T-helper 1 cell treated with Interleukin-12 subunit alpha and Interleukin-12 subunit beta and Interleukin-4 antibody, amounts not matched to agents 30 μg/mL and 1 μg/mL, for 36 hours (primary cell): Measurements from ENCODE around the gene U2SURP.
"Not testable (repeated sequence)": the region's sequence is repeated elsewhere in the genome, so short reads cannot be mapped to it uniquely, and the experiment has no call there.

Experiments used
- H3K27ac Mint-ChIP-seq: one replicate; pipeline ENCODE4 v1.8.0; 2021; ENCODE audit warnings: mild to moderate bottlenecking, mixed read lengths
- H3K27me3 Mint-ChIP-seq: one replicate; pipeline ENCODE4 v1.8.0; 2021; ENCODE audit warnings: low read depth, mixed read lengths
- H3K36me3 Mint-ChIP-seq: one replicate; pipeline ENCODE4 v1.8.0; 2021; ENCODE audit warnings: low read depth, mixed read lengths
- H3K4me1 Mint-ChIP-seq: one replicate; pipeline ENCODE4 v1.8.0; 2021; ENCODE audit warnings: low read depth, mixed read lengths
- H3K4me3 Mint-ChIP-seq: one replicate; pipeline ENCODE4 v1.8.0; 2021; ENCODE audit warnings: mild to moderate bottlenecking, moderate library complexity, mixed read lengths
- H3K9me3 Mint-ChIP-seq: one replicate; pipeline ENCODE4 v1.8.0; 2021; ENCODE audit warnings: mixed read lengths

The U2SURP gene

DNA sequence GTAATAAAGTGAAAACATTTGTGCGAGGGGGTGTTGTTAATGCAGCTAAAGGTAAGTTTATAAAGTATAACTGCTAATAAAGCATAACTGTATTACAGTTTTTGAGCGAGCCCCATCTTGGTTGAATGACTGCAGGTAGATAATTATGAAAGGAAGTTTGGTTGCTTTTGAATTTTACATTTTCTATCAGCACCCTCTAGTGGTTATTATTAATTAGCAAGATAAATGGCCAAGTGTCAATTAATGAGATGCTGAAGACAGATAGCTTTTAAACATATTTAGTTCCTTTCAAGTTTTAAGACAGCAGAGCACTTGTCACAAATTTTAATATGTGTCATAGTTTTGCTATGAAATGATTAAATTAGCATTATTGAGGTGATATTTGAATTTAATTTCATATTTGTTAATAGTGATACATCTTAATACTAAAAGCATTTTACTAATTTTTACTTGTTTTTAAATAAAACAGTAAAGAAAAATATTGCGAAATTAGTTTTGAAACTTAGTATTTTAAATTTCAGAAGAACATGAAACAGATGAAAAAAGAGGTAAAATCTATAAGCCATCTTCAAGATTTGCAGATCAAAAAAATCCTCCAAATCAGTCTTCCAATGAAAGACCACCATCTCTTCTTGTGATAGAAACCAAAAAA is 15.1 kb downstream of the U2SURP start:
- H3K27ac Mint-ChIP-seq, result no peak overlapping the region
- peaks cover 33% of the 10 kb centered on the region for H3K36me3 Mint-ChIP-seq

DNA sequence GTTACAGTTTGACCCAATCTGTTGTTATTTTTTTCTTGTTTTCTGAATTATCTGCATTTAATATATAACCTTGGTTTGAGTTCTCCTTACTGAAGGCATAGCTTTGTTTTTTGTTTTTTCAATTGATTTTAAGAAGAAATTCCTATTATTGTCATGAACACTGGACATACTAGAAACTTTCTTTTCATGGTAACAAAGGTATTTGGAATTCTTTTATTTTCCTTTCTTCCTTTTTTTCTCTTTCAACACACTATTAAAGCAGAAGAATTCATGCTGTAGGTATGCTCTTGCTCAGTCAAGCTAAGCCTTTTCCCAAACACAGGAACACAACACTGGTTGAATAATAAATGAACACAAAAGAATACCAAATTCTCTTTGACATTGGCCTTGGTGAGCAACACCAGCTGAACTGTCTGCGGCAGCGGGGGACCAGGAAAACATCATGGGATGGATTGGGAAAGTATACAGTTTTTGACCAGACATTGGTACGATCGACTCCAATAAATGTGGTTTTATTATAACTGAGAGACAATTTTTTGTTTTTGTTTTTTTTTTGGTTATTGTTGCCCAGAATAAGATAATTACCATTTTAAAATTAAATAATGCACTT is 23.1 kb downstream of the U2SURP start:
- no peak overlapping the region for H3K27ac Mint-ChIP-seq
- H3K36me3 Mint-ChIP-seq, result peaks cover 44% of the 10 kb centered on the region
- no peaks in the 10 kb centered on the region for H3K9me3 Mint-ChIP-seq

More for the DNA sequence above, 15.1 kb downstream of the U2SURP start:
- no peak overlapping the region for H3K4me3 Mint-ChIP-seq
- peaks cover 23% of the 10 kb centered on the region for H3K4me1 Mint-ChIP-seq
- no peaks in the 10 kb centered on the region for H3K27me3 Mint-ChIP-seq
- no peaks in the 10 kb centered on the region for H3K9me3 Mint-ChIP-seq

DNA sequence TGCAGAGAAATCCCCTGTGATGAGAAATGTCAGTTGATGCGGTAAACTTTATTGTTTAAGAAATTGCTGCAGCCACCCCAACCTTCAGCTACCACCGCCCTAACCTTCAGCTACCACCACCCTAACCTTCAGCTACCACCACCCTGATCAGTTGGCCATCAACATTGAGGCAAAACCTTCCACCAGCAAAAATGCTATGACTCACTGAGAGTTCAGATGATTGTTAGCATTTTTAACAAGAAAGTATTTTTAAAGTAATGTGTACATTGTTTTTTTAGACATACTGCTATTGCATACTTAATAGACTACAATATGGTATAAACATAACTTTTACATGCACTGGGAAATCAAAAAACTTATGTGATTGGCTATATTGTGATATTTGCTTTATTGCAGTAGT is 30.0 kb downstream of the U2SURP start:
- no peaks in the 10 kb centered on the region for H3K9me3 Mint-ChIP-seq
- H3K4me3 Mint-ChIP-seq, result no peak overlapping the region
- no peaks in the 10 kb centered on the region for H3K27me3 Mint-ChIP-seq
- peaks cover 37% of the 10 kb centered on the region for H3K36me3 Mint-ChIP-seq
- peaks cover 8% of the 10 kb centered on the region for H3K4me1 Mint-ChIP-seq
- no peak overlapping the region for H3K27ac Mint-ChIP-seq

More for the DNA sequence above, 23.1 kb downstream of the U2SURP start:
- Mint-ChIP-seq H3K4me3 (no peak overlapping the region), H3K27me3 (no peaks in the 10 kb centered on the region), H3K4me1 (no peaks in the 10 kb centered on the region)

DNA sequence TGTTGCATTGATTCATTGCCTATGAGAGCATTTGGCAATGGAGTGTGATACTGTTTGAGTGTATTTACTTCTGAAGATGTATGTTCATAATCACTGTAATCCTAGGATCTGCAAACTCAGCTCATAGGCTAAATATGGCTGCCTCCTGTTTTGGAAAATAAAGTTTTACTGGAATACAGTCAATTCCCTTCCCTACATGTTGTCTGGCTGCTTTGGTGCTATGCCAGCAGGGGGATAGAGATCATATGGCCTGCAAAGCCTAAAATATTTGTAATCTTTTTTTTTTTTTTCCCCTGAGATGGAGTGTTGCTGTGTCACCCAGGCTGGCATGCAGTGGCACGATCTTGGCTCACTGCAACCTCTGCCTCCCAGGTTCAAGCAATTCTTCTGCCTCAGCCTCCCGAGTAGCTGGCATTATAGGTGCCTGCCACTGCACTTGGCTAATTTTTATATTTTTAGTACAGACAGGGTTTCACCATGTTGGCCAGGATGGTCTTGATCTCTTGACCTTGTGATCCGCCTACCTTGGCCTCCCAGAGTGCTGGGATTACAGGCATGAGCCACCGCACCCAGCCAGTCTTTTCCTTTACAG is 30.5 kb downstream of the U2SURP start:
- not testable (repeated sequence) for H3K4me3 Mint-ChIP-seq, H3K27me3 Mint-ChIP-seq, H3K9me3 Mint-ChIP-seq, H3K27ac Mint-ChIP-seq
- peaks cover 13% of the 10 kb centered on the region for H3K4me1 Mint-ChIP-seq
- H3K36me3 Mint-ChIP-seq, result peaks cover 42% of the 10 kb centered on the region

DNA sequence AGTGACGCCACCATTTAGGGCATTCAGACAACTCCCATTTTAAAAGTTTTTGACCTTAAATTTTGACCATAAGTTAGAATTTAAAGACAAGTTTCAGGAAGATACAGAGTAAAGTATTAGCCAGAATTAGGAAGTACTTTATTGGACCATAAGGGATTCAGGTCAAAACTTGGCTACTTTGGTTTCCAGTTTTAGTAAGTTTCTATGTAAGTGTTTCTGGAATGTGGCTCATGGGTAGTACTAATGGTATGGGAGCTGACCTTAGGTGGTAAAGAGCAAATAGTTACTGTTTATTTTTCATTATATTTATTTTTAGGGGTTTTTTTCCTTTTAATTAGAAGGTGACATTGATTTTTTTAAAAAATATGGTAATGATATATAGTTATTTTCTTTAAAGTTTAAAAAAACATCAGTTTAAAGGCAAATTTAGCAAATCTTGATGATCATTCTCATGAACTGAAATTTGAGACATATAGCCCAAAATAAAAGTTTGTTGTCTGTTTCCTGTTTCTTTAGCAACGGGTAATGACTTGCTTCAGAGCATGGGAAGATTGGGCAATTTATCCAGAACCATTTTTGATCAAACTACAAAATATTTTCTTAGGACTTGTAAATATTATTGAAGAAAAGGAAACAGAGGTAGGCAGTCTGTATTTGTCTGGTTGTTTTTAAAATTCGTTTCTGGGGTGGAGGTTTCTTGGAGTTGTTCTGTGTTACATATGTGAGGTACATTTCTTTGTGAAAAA is 34.3 kb downstream of the U2SURP start:
- Mint-ChIP-seq H3K9me3 (no peaks in the 10 kb centered on the region), H3K4me1 (peaks cover 13% of the 10 kb centered on the region), H3K36me3 (peaks cover 27% of the 10 kb centered on the region), H3K27ac (peak overlapping the region; percentile 34), H3K27me3 (no peaks in the 10 kb centered on the region), H3K4me3 (no peak overlapping the region)

DNA sequence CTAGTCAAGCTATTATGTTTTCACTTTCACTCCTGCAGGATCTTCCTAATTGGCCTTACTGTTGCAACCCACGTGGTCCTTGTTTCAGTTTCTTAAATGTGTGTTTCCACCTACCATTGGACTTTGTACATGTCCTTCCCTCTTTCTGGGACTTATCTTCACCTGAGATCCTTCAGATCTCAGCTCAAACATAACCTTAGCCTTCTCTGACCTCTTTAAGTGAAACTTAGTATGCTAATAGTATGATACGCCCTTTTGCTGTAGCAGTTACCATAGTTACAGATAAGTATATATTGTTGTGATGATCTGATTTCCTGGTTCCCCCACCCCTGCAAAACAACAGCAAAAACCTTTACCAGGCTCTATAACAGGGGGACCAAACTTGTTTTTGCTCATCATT is 35.2 kb downstream of the U2SURP start:
- H3K4me1 Mint-ChIP-seq, result peaks cover 13% of the 10 kb centered on the region
- H3K27me3 Mint-ChIP-seq, result no peaks in the 10 kb centered on the region

DNA sequence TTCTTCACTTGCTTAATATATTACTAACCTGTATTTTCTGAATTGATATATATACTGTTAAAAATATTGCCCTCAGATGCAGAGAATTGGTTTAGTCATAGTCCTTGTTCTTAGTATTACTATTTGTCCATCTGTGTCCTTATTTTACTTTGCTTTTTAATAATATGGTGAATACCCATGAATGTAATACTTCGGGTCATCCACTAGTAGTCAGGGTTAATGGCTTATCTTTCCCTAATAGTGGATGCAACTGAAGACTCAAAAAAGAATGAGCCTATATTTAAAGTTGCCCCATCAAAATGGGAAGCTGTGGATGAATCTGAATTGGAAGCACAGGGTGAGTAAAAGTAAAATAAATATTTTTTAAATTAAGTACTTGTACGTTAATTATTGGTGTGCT is 36.5 kb downstream of the U2SURP start:
- H3K4me1 Mint-ChIP-seq, result peaks cover 13% of the 10 kb centered on the region

More for the DNA sequence above, 35.2 kb downstream of the U2SURP start:
- no peak overlapping the region for H3K27ac Mint-ChIP-seq
- H3K4me3 Mint-ChIP-seq, result no peak overlapping the region
- H3K36me3 Mint-ChIP-seq, result peaks cover 24% of the 10 kb centered on the region
- no peaks in the 10 kb centered on the region for H3K9me3 Mint-ChIP-seq

DNA sequence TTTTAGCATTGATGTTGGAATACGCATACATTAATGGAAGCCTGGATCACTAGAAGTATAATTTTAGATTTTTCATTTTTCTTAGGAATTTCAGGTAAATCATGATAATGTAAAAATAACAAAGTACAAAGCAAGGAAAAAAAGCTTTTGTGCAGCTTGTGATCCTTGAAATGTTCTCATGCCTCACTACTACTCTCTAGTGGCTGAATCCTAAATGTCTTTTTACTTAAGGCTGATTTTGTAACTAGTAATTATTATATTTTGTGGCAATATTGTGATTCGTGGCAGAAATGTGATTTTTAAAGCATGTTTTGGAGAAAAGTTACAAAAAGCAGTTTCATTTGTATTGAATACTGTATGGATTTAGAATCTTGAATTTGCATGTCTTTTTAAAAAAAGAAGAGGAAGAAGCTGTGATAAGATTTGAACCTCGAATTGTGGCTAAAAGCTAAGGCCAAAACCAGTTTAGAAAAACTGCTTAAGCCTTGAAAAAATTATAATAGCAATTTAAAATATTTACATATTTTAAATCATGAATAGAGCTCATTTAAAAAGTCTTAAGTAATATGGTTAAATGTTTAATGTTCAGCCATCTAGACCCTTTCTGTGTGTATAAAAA is 39.0 kb downstream of the U2SURP start:
- no peaks in the 10 kb centered on the region for H3K27me3 Mint-ChIP-seq
- H3K9me3 Mint-ChIP-seq, result no peaks in the 10 kb centered on the region
- H3K27ac Mint-ChIP-seq, result no peak overlapping the region
- no peak overlapping the region for H3K4me3 Mint-ChIP-seq
- peaks cover 10% of the 10 kb centered on the region for H3K4me1 Mint-ChIP-seq
- peaks cover 22% of the 10 kb centered on the region for H3K36me3 Mint-ChIP-seq

More for the DNA sequence above, 36.5 kb downstream of the U2SURP start:
- no peaks in the 10 kb centered on the region for H3K9me3 Mint-ChIP-seq
- H3K27me3 Mint-ChIP-seq, result no peaks in the 10 kb centered on the region
- peaks cover 22% of the 10 kb centered on the region for H3K36me3 Mint-ChIP-seq
- H3K27ac Mint-ChIP-seq, result no peak overlapping the region
- H3K4me3 Mint-ChIP-seq, result no peak overlapping the region

DNA sequence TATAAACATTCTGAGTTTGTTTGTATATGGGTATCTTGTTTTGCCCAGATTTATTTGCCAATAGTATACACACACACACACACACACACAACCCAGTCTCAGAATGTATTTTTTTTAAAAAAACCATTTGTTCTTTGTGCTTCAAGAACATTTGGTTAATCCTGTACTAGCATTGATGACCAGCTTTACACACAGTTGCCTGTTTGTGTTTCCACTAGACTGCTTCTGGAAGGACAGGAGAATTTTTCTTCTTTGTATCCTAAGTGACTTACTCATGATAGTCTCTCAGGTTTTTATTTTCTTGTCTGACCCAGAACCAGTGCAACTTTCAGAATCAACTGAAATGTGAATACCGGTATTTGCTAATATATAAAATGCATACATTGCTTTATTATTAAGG is 40.5 kb downstream of the U2SURP start:
- no peak overlapping the region for H3K4me3 Mint-ChIP-seq
- H3K27me3 Mint-ChIP-seq, result no peaks in the 10 kb centered on the region
- H3K36me3 Mint-ChIP-seq, result peaks cover 17% of the 10 kb centered on the region
- no peaks in the 10 kb centered on the region for H3K9me3 Mint-ChIP-seq
- no peak overlapping the region for H3K27ac Mint-ChIP-seq
- no peaks in the 10 kb centered on the region for H3K4me1 Mint-ChIP-seq

DNA sequence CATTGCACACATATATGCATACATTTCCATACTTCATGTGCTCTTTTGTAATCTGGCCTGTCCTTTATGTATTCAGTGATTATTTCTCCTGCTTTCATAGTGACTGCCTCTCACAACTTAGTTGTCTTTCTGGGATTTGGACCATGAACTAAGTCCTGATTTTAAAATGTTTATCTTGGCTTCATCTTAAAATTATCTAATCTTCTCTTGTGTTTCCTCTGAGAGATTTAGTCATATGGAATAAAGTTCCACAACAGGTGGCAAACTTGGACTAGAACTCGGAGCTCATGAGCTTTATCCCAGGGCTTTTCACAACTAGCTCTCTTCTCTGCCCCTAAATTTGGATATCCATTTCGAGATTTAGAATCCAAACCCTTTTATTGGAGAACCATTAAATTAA is 44.3 kb downstream of the U2SURP start:
- no peaks in the 10 kb centered on the region for H3K9me3 Mint-ChIP-seq
- no peaks in the 10 kb centered on the region for H3K27me3 Mint-ChIP-seq
- H3K4me3 Mint-ChIP-seq, result no peak overlapping the region
- H3K27ac Mint-ChIP-seq, result no peak overlapping the region
- peaks cover 26% of the 10 kb centered on the region for H3K36me3 Mint-ChIP-seq
- H3K4me1 Mint-ChIP-seq, result no peaks in the 10 kb centered on the region

DNA sequence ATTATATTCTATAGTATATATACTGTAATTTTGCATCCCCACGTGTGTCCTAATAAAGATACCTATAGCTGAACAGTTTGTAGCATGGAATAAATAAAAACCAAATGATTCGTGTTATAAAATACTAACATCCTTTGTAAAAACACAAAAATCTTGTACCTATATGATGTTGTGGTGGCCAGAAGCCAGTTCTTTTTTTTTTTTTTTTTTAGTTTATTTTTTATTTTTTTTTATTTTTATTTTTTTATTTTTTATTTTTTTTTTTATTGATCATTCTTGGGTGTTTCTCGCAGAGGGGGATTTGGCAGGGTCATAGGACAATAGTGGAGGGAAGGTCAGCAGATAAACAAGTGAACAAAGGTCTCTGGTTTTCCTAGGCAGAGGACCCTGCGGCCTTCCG is 44.7 kb downstream of the U2SURP start:
- not testable (repeated sequence) for H3K9me3 Mint-ChIP-seq, H3K27me3 Mint-ChIP-seq, H3K4me1 Mint-ChIP-seq, H3K27ac Mint-ChIP-seq, H3K4me3 Mint-ChIP-seq
- peaks cover 27% of the 10 kb centered on the region for H3K36me3 Mint-ChIP-seq

DNA sequence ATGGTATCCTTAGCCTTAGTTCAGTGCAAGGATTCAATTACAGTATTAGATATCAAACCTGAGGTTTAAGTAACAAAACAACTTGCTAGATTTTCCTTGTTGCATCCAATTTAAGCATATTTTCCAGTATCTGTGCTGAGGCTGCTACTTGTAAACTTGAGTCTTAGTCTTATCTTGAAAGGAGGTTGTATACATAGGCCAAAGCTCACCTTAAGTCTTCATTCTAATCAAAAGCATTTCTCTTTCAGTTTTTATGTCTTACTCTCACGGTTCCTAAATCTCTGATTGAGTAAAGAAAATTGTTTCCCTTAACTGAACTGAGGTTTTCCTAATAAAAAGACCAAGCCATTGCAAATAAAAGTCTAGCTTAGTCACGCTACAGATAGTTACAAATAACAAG is 52.6 kb downstream of the U2SURP start:
- no peak overlapping the region for H3K4me3 Mint-ChIP-seq
- H3K4me1 Mint-ChIP-seq, result peaks cover 3% of the 10 kb centered on the region
- no peaks in the 10 kb centered on the region for H3K9me3 Mint-ChIP-seq
- no peak overlapping the region for H3K27ac Mint-ChIP-seq
- H3K36me3 Mint-ChIP-seq, result peaks cover 52% of the 10 kb centered on the region
- no peaks in the 10 kb centered on the region for H3K27me3 Mint-ChIP-seq

DNA sequence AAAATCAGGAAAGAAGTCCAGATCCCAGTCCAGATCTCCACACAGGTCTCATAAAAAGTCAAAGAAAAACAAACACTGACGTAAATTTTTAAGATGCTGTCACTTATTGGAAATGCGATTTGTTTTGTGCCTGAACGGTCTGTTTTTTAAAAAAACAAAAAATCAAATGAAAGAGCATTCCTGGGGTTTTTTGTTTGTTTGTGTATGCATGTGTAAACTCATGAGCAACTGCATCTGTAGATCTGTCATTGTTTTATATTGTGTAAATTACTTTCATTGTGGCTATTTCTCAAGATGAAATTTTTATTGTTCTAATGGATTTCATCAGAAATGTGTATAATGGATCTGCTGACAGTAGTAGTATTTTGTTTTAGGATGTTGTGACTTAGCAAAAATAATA is 55.0 kb downstream of the U2SURP start:
- Mint-ChIP-seq H3K27me3 (no peaks in the 10 kb centered on the region), H3K27ac (no peak overlapping the region), H3K4me1 (peaks cover 16% of the 10 kb centered on the region), H3K36me3 (peaks cover 45% of the 10 kb centered on the region), H3K4me3 (no peak overlapping the region), H3K9me3 (no peaks in the 10 kb centered on the region)

DNA sequence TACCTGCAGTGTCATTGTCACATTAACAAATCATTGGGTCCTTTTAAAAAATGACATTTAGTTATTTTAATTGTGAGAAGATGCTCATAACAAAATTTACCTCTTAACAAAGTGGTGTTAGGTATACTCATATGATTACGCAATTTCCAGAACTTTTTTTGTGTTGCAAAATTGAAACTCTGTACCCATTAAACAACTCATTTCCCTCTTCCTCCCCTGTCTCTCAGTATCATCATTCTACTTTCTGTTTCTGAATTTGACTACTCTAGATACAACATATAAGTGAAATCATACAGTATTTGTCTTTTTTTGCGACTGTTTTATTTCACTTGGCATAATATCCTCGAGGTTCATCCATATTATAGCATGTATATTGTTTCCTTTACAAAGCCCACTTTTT is 59.5 kb downstream of the U2SURP start:
- peaks cover 18% of the 10 kb centered on the region for H3K36me3 Mint-ChIP-seq

More for the DNA sequence above, 59.5 kb downstream of the U2SURP start:
- H3K27me3 Mint-ChIP-seq, result no peaks in the 10 kb centered on the region
- H3K4me1 Mint-ChIP-seq, result peaks cover 16% of the 10 kb centered on the region
- peak overlapping the region; percentile 0 for H3K27ac Mint-ChIP-seq
- no peaks in the 10 kb centered on the region for H3K9me3 Mint-ChIP-seq
- peak overlapping the region; percentile 1 for H3K4me3 Mint-ChIP-seq
